Stimulated activated CD4-positive, alpha-beta T cell treated with anti-CD3 and anti-CD28 coated beads, TNF-alpha, amount 100 ng/mL, for 48 hours (primary cell): ENCODE data around the gene MANEAL.

Source experiments
- DNase-seq, 3 donors: peaks; one replicate each; pipeline ENCODE4 v3.0.0-alpha.2; 2020; ENCODE audit warnings: low read depth in 3 of 3

The MANEAL gene

GRCh38 chr1:37828410-37829074 lies 34.9 kb downstream of the MANEAL start:
- DNase-seq = no peak

DNA sequence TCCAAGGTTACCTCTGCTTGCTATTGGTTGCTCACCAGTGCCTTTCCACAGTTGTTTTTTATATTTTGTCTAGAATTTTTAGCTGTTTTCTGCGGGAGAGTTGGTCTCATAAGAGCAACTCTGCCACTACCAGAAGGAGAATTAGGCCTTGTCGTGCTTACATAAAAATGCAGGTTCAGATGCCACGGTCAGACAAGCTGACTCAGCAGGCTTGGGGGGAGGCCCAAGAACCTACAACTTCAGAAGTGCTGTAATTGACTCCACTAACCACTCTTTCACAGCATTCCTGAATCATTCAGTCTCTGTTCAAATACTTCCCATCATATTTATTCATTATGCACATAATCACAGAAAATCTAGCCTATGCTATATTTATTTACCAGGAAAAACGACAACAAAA lies 37.5 kb downstream of the MANEAL start:
- DNase-seq = no peak

DNA sequence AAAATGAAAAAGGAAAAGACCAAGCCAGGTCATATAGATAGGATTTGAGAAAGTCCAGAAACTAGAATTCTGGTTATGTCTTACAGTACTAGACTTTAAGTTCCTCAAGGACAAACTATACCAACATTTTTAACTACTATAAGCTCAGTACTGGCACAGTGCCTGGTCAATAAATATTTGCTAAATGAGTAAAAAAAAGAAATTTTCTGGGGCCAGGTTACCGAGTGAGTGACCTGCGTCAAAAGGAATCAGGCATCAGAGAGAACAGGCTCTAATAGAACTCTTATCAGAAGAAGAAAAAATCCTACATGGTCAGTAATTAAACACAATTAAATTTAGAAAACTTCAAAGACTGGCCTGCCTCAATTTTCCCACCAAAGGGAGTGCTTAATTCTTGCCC lies 38.2 kb downstream of the MANEAL start:
- no peak for DNase-seq

DNA sequence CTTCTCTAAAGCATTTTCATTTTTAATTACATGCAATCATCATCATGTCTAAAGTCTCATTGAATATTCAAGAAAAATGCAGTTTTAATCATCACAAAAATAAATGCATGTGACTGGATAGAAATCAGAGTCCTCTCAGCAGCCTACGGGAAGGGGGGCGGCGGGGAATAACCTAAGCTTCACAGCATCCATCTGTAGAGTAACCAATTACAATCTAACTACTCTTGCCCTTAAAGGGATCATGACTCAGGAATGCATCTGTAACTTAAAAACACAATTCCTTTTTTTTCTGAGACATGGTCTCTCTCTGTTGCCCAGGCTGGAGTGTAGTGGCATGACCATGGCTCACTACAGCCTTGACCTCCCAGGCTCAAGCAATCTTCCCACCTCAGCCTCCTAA lies 43.1 kb downstream of the MANEAL start:
- DNase-seq = no peak

GRCh38 chr1:37839676-37840075 lies 46.0 kb downstream of the MANEAL start:
- no peak for DNase-seq

- no peak for DNase-seq
Measured at GRCh38 chr1:37840711-37841110, 47.1 kb downstream of the MANEAL start.

DNA sequence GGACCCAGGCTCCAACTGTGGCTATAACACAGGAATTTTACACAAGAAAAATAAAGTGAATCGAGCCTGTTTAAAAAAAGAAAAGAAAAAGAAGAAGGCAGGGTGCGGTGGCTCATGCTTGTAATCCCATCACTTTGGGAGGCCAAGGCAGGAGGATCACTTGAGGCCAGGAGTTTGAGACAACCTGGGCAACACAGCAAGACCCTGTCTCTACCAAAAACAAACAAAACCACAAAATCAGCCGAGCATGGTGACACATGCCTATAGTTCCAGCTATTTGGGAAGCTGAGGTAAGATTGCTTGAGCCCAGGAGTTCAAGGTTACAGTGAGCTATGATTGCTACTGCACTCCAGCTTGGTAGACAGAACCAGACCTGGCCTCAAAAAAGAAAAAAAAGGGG lies 48.0 kb downstream of the MANEAL start:
- DNase-seq = no peak

DNA sequence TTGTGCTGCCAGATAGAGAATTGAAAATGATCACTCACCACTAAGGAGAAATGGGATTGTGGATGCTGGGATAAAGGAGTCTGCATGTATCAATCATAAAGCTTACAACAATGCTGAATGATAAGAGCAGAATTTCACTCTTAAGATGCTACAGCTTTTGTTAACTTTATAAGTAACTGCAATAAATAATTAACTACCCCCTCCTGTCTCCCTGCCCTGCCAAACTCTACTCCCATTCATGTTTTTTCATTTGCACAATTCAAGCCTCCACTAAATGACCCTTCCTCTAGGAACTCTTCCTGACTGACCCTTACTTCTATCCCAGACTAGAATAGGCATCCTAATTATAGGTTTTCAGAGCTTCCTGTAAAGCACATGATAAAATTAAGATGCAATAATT lies 50.9 kb downstream of the MANEAL start:
- no peak for DNase-seq

DNA sequence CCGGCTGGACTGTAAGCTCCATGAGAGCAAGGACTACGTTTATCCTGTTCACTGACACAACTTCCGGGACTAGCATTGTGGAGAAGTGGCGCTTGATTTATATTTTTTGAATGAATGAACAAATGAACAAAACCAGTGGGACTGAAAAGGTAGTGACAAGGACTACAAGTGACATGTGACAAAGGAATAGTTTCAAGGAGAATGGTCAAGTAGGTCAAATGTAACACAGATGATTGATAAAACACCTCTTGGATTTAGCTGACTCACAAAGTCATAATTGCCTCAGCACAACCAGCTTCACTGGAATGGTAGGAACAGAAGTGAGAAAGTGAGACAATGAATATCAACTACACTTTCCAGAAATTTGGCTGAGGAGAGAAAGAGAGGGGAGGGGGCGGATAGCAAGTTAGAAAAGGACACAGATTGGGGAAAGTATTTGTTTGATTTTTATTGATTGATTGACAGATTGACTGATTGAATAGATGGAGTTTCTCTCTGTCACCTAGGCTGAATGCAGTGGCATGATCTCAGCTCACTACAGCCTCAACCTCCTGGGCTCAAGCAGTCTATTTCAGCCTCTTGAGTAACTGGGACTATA lies 51.5 kb downstream of the MANEAL start:
- DNase-seq = no peak

DNA sequence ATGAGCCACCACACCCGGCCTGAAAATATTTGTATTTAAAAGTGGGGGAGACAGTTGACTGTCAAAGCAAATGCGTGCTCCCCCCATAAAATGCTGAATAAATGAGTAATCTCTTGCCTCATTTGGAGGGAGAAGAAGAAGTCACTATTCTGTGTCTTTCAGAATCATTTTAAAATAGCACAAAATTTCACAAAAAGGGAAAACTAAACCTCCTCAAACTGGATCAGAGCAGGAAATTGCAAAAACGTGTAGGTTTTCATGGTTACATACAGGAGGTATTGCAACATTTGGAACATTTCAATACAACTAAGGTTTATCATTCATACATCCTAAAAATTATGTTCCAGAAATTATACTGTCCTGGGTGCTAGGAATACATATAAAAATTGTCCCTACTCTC lies 52.1 kb downstream of the MANEAL start:
- no peak for DNase-seq

DNA sequence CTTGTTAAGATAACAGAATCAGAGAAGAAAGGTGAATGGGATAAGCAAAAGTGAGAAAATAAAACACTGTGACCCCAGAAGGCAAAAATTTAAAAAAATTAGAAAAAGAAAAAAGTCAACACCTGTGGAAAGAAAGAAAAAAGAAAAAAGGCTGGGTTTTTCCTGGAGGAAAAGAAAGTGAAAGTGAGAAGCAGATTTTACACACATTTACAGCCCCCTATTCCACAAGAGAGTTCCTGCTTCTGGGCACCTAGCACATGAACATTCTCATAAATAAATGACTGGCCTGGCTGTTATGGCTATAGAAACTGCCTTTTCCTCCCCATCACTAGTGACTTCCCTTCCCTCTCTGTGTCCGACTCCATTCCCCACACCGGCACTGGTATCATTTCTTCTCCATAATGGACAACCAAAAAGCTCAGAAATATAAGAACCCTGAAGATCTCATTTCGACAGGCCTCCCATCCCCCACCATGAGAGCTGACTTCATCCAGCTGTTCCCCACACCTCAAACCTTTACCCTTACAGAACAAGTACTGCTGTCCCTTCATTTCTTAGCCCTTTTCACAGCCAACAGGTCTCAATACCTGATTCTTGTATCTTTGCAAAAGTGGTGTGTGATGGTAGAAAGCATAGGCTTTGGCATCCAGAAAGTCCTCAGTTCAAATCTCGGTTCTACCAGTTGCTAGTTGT lies 53.1 kb downstream of the MANEAL start:
- no peak for DNase-seq

GRCh38 chr1:37849480-37849879 lies 55.8 kb downstream of the MANEAL start:
- no peak for DNase-seq

DNA sequence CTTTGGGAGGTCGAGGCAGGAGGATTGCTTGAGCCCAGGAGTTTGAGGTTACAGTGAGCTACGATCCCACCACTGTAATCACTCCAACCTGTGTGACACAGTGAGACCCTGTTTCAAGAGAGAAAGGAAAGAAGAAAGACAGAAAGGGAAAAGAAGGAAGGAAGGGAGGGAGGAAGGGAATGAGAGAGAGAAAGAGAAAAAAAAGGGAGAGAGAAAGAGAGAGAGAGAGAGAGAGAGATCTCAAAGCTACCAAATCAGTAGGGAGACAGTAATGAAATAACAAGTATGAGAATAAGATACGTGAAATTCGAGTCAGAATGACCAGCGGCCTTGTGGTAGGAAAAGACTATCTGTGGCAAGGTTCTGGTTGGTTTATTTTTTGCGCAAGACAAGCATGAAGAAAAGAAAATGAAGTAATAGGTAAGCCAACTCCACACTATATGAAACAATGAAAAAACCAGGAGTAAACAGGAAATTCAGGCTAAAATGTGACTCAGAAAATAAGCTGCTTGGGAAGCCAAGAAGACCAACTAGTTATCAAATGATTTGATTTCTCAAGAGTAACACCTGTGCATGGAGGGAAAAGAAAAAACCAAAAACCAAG lies 56.8 kb downstream of the MANEAL start:
- DNase-seq = no peak
